Stimulated activated effector memory CD8-positive, alpha-beta T cell treated with anti-CD3 and anti-CD28 coated beads, Interleukin-12 subunit alpha, Interleukin-12 subunit beta, amount 100 ng/mL, for 72 hours (primary cell): ENCODE results near the gene INTS15.
A peak's percentile ranks its signal among the peaks of the same experiment; 100 is the strongest.
"Not testable (repeated sequence)": the region's sequence is repeated elsewhere in the genome, so short reads cannot be mapped to it uniquely, and the experiment has no call there.

Source experiments
- ATAC-seq: fragments of 150-1000 bp; cut with Tn5 transposase; 2 replicates; pipeline ENCODE4 v1.10.0; 2021
- DNase-seq, 2 donors: peaks; one replicate each; pipeline ENCODE4 v3.0.0; 2021 to 2022; ENCODE audit warnings: low spot score in 2 of 2
- H3K27ac Mint-ChIP-seq: one replicate; pipeline ENCODE4 v1.8.0; 2022; ENCODE audit warnings: mild to moderate bottlenecking, mixed read lengths
- H3K36me3 Mint-ChIP-seq: one replicate; pipeline ENCODE4 v1.8.0; 2022; ENCODE audit warnings: mild to moderate bottlenecking, mixed read lengths
- H3K4me1 Mint-ChIP-seq: one replicate; pipeline ENCODE4 v1.8.0; 2022; ENCODE audit warnings: mixed read lengths
- H3K4me3 Mint-ChIP-seq: one replicate; pipeline ENCODE4 v1.8.0; 2022; ENCODE audit warnings: mild to moderate bottlenecking, mixed read lengths
- H3K9me3 Mint-ChIP-seq: one replicate; pipeline ENCODE4 v1.8.0; 2022; ENCODE audit warnings: mixed read lengths

Gene INTS15

GRCh38 chr7:6567886-6568285 lies 21.9 kb upstream of the INTS15 start:
- no peak for DNase-seq
- H3K36me3 Mint-ChIP-seq, result no peaks in the 10 kb centered on the region
- H3K9me3 Mint-ChIP-seq, result no peaks in the 10 kb centered on the region
- no peak overlapping the region for H3K27ac Mint-ChIP-seq
- no peak for ATAC-seq
- no peaks in the 10 kb centered on the region for H3K4me1 Mint-ChIP-seq
- H3K4me3 Mint-ChIP-seq, result no peak overlapping the region

DNA sequence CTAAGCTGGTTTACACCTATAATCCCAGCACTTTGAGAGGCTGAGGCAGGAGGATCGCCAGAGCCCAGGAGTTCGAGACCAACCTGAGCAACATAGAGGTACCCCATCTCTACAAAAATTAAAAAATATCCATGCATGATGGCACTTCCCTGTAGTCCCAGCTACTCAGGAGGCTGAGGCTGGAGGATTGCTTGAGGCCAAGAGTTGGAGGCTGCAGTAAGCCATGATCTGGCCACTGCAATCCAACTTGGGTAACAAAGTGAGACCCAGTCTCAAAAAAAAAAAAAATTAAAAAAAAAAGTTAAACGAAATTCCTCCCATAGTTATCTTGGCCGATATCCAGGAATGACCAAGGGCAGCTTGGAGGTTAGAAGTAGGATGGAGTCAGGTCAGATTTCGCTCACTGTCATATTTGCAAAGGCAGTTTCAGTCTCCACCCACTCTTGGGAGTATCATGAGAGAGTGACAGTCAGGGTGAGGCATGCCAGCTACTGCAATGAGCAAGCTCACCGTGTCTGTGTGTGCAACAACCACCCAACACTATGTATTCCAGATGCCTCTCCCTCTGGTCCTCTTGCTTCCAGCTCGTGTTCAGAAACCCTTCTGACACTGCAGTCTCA lies 18.6 kb upstream of the INTS15 start:
- Mint-ChIP-seq H3K9me3 (no peaks in the 10 kb centered on the region), H3K4me3 (no peak overlapping the region), H3K27ac (no peak overlapping the region), H3K4me1 (no peaks in the 10 kb centered on the region), H3K36me3 (no peaks in the 10 kb centered on the region)
- ATAC-seq (peak; percentile 93), DNase-seq (no peak)

- ATAC-seq, result no peak
- no peak overlapping the region for H3K27ac Mint-ChIP-seq
- no peak overlapping the region for H3K4me3 Mint-ChIP-seq
- no peaks in the 10 kb centered on the region for H3K9me3 Mint-ChIP-seq
- H3K36me3 Mint-ChIP-seq, result peaks cover 13% of the 10 kb centered on the region
- DNase-seq, result no peak
- H3K4me1 Mint-ChIP-seq, result peaks cover 14% of the 10 kb centered on the region
Observed at GRCh38 chr7:6575281-6576023, 14.4 kb upstream of the INTS15 start.

- Mint-ChIP-seq H3K27ac (no peak overlapping the region), H3K36me3 (peaks cover 21% of the 10 kb centered on the region), H3K4me1 (peaks cover 19% of the 10 kb centered on the region), H3K4me3 (peak overlapping the region; percentile 82), H3K9me3 (no peaks in the 10 kb centered on the region)
- ATAC-seq, result no peak
- no peak for DNase-seq
Observed at GRCh38 chr7:6576024-6576866, 13.6 kb upstream of the INTS15 start.

GRCh38 chr7:6576867-6577368 lies 12.9 kb upstream of the INTS15 start:
- H3K27ac Mint-ChIP-seq, ATAC-seq, H3K9me3 Mint-ChIP-seq, DNase-seq: not testable (repeated sequence)
- H3K4me3 Mint-ChIP-seq, result peak overlapping the region; percentile 82
- H3K4me1 Mint-ChIP-seq, result peaks cover 23% of the 10 kb centered on the region
- H3K36me3 Mint-ChIP-seq, result peaks cover 28% of the 10 kb centered on the region

- H3K27ac Mint-ChIP-seq, result peak within 1 kb of the TSS; percentile 96
- no peaks in the 10 kb centered on the region for H3K9me3 Mint-ChIP-seq
- peaks cover 23% of the 10 kb centered on the region for H3K4me1 Mint-ChIP-seq
- H3K36me3 Mint-ChIP-seq, result peaks cover 34% of the 10 kb centered on the region
- DNase-seq (peak; percentile 82 to 93), ATAC-seq (peak; percentile 98)
- peak within 1 kb of the TSS; percentile 82 for H3K4me3 Mint-ChIP-seq
Observed at GRCh38 chr7:6577369-6578113, 12.3 kb upstream of the INTS15 start, which contains the start of gene ZDHHC4. ZDHHC4 (plus strand) TSS chr7:6577454; CDS start chr7:6580562, 3,108 bp downstream.

GRCh38 chr7:6578114-6579084 lies 11.4 kb upstream of the INTS15 start:
- H3K36me3 Mint-ChIP-seq, result peaks cover 43% of the 10 kb centered on the region
- peak overlapping the region; percentile 82 for H3K4me3 Mint-ChIP-seq
- peak overlapping the region; percentile 96 for H3K27ac Mint-ChIP-seq
- no peak for ATAC-seq
- no peak for DNase-seq
- no peaks in the 10 kb centered on the region for H3K9me3 Mint-ChIP-seq
- peaks cover 23% of the 10 kb centered on the region for H3K4me1 Mint-ChIP-seq

- Mint-ChIP-seq H3K4me3 (peak overlapping the region; percentile 82), H3K36me3 (peaks cover 53% of the 10 kb centered on the region), H3K27ac (peak overlapping the region; percentile 96), H3K9me3 (no peaks in the 10 kb centered on the region), H3K4me1 (peaks cover 23% of the 10 kb centered on the region)
- DNase-seq (no peak), ATAC-seq (no peak)
Observed at GRCh38 chr7:6579446-6579845, 10.4 kb upstream of the INTS15 start.

GRCh38 chr7:6585746-6586432 lies 3.9 kb upstream of the INTS15 start:
- not testable (repeated sequence) for DNase-seq, H3K4me3 Mint-ChIP-seq, H3K9me3 Mint-ChIP-seq, ATAC-seq, H3K27ac Mint-ChIP-seq
- H3K4me1 Mint-ChIP-seq, result peaks cover 25% of the 10 kb centered on the region
- peaks cover 87% of the 10 kb centered on the region for H3K36me3 Mint-ChIP-seq

- ATAC-seq (no peak), DNase-seq (no peak)
- no peak overlapping the region for H3K27ac Mint-ChIP-seq
- H3K4me1 Mint-ChIP-seq, result peaks cover 20% of the 10 kb centered on the region
- H3K9me3 Mint-ChIP-seq, result no peaks in the 10 kb centered on the region
- H3K4me3 Mint-ChIP-seq, result peak overlapping the region; percentile 91
- peaks cover 87% of the 10 kb centered on the region for H3K36me3 Mint-ChIP-seq
Observed at GRCh38 chr7:6588566-6588965, 1.3 kb upstream of the INTS15 start.

- Mint-ChIP-seq H3K27ac (peak overlapping the region; percentile 63), H3K9me3 (no peaks in the 10 kb centered on the region), H3K4me1 (peaks cover 20% of the 10 kb centered on the region), H3K4me3 (peak overlapping the region; percentile 91), H3K36me3 (peaks cover 87% of the 10 kb centered on the region)
- ATAC-seq (no peak), DNase-seq (no peak)
Observed at GRCh38 chr7:6589151-6589828, 531 bp upstream of the INTS15 start.

GRCh38 chr7:6590645-6591110 lies 857 bp downstream of the INTS15 start:
- Mint-ChIP-seq H3K36me3 (peaks cover 88% of the 10 kb centered on the region), H3K9me3 (no peaks in the 10 kb centered on the region), H3K4me3 (peak overlapping the region; percentile 91), H3K4me1 (peaks cover 20% of the 10 kb centered on the region), H3K27ac (peak overlapping the region; percentile 93)
- ATAC-seq, result no peak
- no peak for DNase-seq

- peaks cover 6% of the 10 kb centered on the region for H3K4me1 Mint-ChIP-seq
- H3K4me3 Mint-ChIP-seq, result no peak overlapping the region
- DNase-seq (no peak), ATAC-seq (no peak)
- no peaks in the 10 kb centered on the region for H3K9me3 Mint-ChIP-seq
- no peak overlapping the region for H3K27ac Mint-ChIP-seq
- H3K36me3 Mint-ChIP-seq, result peaks cover 95% of the 10 kb centered on the region
Observed at GRCh38 chr7:6600093-6600492, 10.3 kb downstream of the INTS15 start.
